ENCODE measurements around the gene CCDC174. TPM values are rescaled to one million over a fixed set of nuclear protein-coding genes. Genes with fewer than 3 reads are reported as not detected.

Gene CCDC174
- total and polyA plus RNA-seq, 2 donors (not counting 3 experiments of a cell fraction or from before 2014, with no cell fraction given) = 4.7 to 16.6 TPM

GRCh38 chr3:14606669-14607339, 44.8 kb upstream of the CCDC174 start:
- Histone ChIP-seq H3K9me3 (replicated peaks; ENCODE audit: control insufficient read depth, insufficient read depth, low read length) (no peaks in the 10 kb centered on the region), H3K27ac (ENCODE audit: insufficient read depth, low read depth, low read length) (no peak overlapping the region), H3K4me2 (ENCODE audit: insufficient read depth, low read length) (no peak overlapping the region), H3K79me2 (ENCODE audit: control insufficient read depth, insufficient read depth, low read length) (no peaks in the 10 kb centered on the region), H3K9ac (replicated peaks; ENCODE audit: extremely low read depth, insufficient read depth, low read length) (no peak overlapping the region), H3K27me3 (ENCODE audit: control insufficient read depth in 2 of 2, insufficient read depth in 2 of 2, low read length in 2 of 2) (peaks cover 28% of the 10 kb centered on the region in 2 experiments), H3K4me1 (ENCODE audit: control insufficient read depth, extremely low read depth, insufficient read depth, low read length) (no peaks in the 10 kb centered on the region), H4K20me1 (replicated peaks; ENCODE audit: control insufficient read depth, extremely low read depth, insufficient read depth, low read length) (no peaks in the 10 kb centered on the region), H3K36me3 (ENCODE audit: control insufficient read depth in 2 of 2, extremely low read depth in 1 of 2, insufficient read depth in 2 of 2, low read length in 2 of 2) (no peaks in the 10 kb centered on the region), H3K9me1 (replicated peaks; ENCODE audit: control insufficient read depth, extremely low read depth, insufficient read depth, low read length) (no peaks in the 10 kb centered on the region), H3K4me3 (replicated peaks in 1 of 3; ENCODE audit: insufficient read depth in 1 of 3, low read depth in 1 of 3, low read length in 3 of 3) (no peak overlapping the region), H2AFZ (ENCODE audit: low read depth, low read length) (no peak overlapping the region)
- ChIA-PET POLR2A (no interaction called here), CTCF (interaction anchor here (2.1 kb wide), 1 partner anchor 26 kb away, joined by 6 read pairs; no protein-coding TSS in a partner anchor)
- intact Hi-C loops (cut with micrococcal nuclease) (no loop called here), dilution Hi-C loops (cut with MboI; ENCODE audit: extremely low pct_ligation_motif_present, low sequenced_read_pairs) (no loop called here)
- no TSS peak for BruUV-seq (replicated peaks)
- DNase-seq (ENCODE audit: low read depth, low spot score) (no peak), FAIRE-seq (no peak)
- TF ChIP-seq EZH2 (IDR thresholded peaks at IDR 0.05; ENCODE audit: borderline replicate concordance, low read depth, low read length, severe bottlenecking) (no peak), POLR2A (IDR thresholded peaks at IDR 0.05; ENCODE audit: low read depth, low read length) (no peak), GATA2 (IDR thresholded peaks at IDR 0.05; ENCODE audit: insufficient read depth, insufficient read length, low read depth, low read length) (no peak), CTCF (IDR thresholded peaks at IDR 0.05; ENCODE audit: extremely low read depth in 1 of 2, insufficient read depth in 1 of 2, low read depth in 1 of 2, low read length in 2 of 2) (no peak), JUN (IDR thresholded peaks at IDR 0.05; ENCODE audit: borderline replicate concordance, insufficient read depth, insufficient read length, low read depth) (no peak), MYC (IDR thresholded peaks at IDR 0.05; ENCODE audit: low read depth, low read length) (no peak), FOS (IDR thresholded peaks at IDR 0.05; ENCODE audit: borderline replicate concordance, insufficient read depth, low read length) (no peak), MAX (IDR thresholded peaks at IDR 0.05; ENCODE audit: insufficient read depth, insufficient read length) (no peak), POLR2AphosphoS5 (IDR thresholded peaks at IDR 0.05; ENCODE audit: insufficient read depth, low read depth, low read length) (no peak)

Measured in endothelial cell of umbilical vein (primary cell).